HepG2 (cell line): ENCODE data around the gene RAPGEF5. TPM values are rescaled to one million over a fixed set of nuclear protein-coding genes. Genes with fewer than 3 reads are reported as not detected.

Source experiments
- AHR ChIP-seq: IDR thresholded peaks from 2 replicates; pipeline ENCODE4 v1.6.1; 2018; ENCODE audit warnings: missing genetic modification reagents, missing compliant biosample characterization
- CC2D1A ChIP-seq: sonication (generic); formaldehyde crosslinking; IDR thresholded peaks from 2 replicates; pipeline ENCODE4 v1.8.1; 2023; ENCODE audit warnings: mild to moderate bottlenecking, missing genetic modification reagents
- NFE2L1 ChIP-seq: sonication (generic); formaldehyde crosslinking; IDR thresholded peaks from 2 replicates; pipeline ENCODE4 v1.4.0; 2020; ENCODE audit warnings: missing genetic modification reagents, mild to moderate bottlenecking, borderline replicate concordance
- NFYB ChIP-seq: sonication (generic); formaldehyde crosslinking; IDR thresholded peaks from 2 replicates; pipeline ENCODE4 v1.4.0; 2020; ENCODE audit warnings: missing genetic modification reagents
- SETDB1 ChIP-seq: sonication (generic); formaldehyde crosslinking; IDR thresholded peaks from 2 replicates; pipeline ENCODE4 v1.5.1; 2020; ENCODE audit warnings: missing genetic modification reagents, mild to moderate bottlenecking, borderline replicate concordance
- SMAD1 ChIP-seq: sonication (generic); formaldehyde crosslinking; IDR thresholded peaks from 2 replicates; pipeline ENCODE4 v1.4.0; 2020; ENCODE audit warnings: missing genetic modification reagents, low read depth, mild to moderate bottlenecking, borderline replicate concordance
- TBP ChIP-seq: sonication (generic); formaldehyde crosslinking; IDR thresholded peaks from 2 replicates; pipeline ENCODE4 v1.5.0; 2020; ENCODE audit warnings: missing genetic modification reagents
- XBP1 ChIP-seq: sonication (generic); formaldehyde crosslinking; IDR thresholded peaks from 2 replicates; pipeline ENCODE4 v1.5.0; 2020; ENCODE audit warnings: missing genetic modification reagents
- ZFP36L1 ChIP-seq: sonication (generic); formaldehyde crosslinking; IDR thresholded peaks from 2 replicates; pipeline ENCODE4 v1.8.0; 2022; ENCODE audit warnings: mild to moderate bottlenecking, missing genetic modification reagents, moderate library complexity
- ZNF101 ChIP-seq: sonication (generic); formaldehyde crosslinking; IDR thresholded peaks from 2 replicates; pipeline ENCODE4 v1.4.0; 2020; ENCODE audit warnings: mild to moderate bottlenecking, low read depth, missing genetic modification reagents, borderline replicate concordance
- ZNF225 ChIP-seq: sonication (generic); formaldehyde crosslinking; IDR thresholded peaks from 2 replicates; pipeline ENCODE4 v1.4.0; 2020; ENCODE audit warnings: mild to moderate bottlenecking, missing genetic modification reagents
- ZNF430 ChIP-seq: sonication (generic); formaldehyde crosslinking; IDR thresholded peaks from 2 replicates; pipeline ENCODE4 v1.9.0; 2021; ENCODE audit warnings: mild to moderate bottlenecking, missing genetic modification reagents
- ZNF441 ChIP-seq: sonication (generic); formaldehyde crosslinking; IDR thresholded peaks from 2 replicates; pipeline ENCODE4 v1.7.0; 2021; ENCODE audit warnings: missing genetic modification reagents, borderline replicate concordance
- polyA plus RNA-seq, 8 experiments: library from polyadenylated mRNA; depleted of rRNA in 3 of 8; stranded (reverse) in 7 of 8; unstranded in 1 of 8; fragments of >200 nt; fragmentation: Illumina TruSeq in 4 of 8; extraction: Trizol in 4 of 8; gene quantifications; 2 replicates each; pipeline versions ENCODE4 v1.2.1 to v1.2.3, GENCODE V29; 2011 to 2016; ENCODE audit warnings: low read depth in 4 of 8, missing spikeins in 1 of 8, mixed read lengths in 1 of 8; ENCODE audit not compliant: insufficient read depth in 1 of 8
- total RNA-seq, 5 experiments: library from RNA; depleted of rRNA; stranded (reverse); fragments of >200 nt; fragmentation: Illumina TruSeq; extraction: Trizol; gene quantifications; 2 replicates each; pipeline ENCODE4 v1.2.3, GENCODE V29; 2016; ENCODE audit warnings: low read depth in 1 of 5
- TF ChIP-seq, protein P1 (sequence below): sonication (generic); formaldehyde crosslinking; conservative IDR thresholded peaks from 2 replicates; pipeline ENCODE4 v1.4.0; 2020; ENCODE audit warnings: mild to moderate bottlenecking, missing genetic modification reagents, moderate library complexity
- TF ChIP-seq, protein P2 (sequence below): conservative IDR thresholded peaks from 2 replicates; pipeline ENCODE4 v1.6.1; 2018; ENCODE audit warnings: missing genetic modification reagents
- TF ChIP-seq, protein P3 (sequence below): IDR thresholded peaks from 2 replicates; pipeline ENCODE4 v1.6.1; 2018; ENCODE audit warnings: missing genetic modification reagents, mild to moderate bottlenecking, missing compliant biosample characterization
- TF ChIP-seq, protein P4 (sequence below): sonication (generic); formaldehyde crosslinking; IDR thresholded peaks from 2 replicates; pipeline ENCODE4 v1.4.0; 2020; ENCODE audit warnings: missing genetic modification reagents

Gene RAPGEF5
- total and polyA plus RNA-seq, 2 of the 13 experiments (the other 11 are each of a cell fraction or from before 2014, with no cell fraction given): 17.1 to 23.4 TPM

DNA sequence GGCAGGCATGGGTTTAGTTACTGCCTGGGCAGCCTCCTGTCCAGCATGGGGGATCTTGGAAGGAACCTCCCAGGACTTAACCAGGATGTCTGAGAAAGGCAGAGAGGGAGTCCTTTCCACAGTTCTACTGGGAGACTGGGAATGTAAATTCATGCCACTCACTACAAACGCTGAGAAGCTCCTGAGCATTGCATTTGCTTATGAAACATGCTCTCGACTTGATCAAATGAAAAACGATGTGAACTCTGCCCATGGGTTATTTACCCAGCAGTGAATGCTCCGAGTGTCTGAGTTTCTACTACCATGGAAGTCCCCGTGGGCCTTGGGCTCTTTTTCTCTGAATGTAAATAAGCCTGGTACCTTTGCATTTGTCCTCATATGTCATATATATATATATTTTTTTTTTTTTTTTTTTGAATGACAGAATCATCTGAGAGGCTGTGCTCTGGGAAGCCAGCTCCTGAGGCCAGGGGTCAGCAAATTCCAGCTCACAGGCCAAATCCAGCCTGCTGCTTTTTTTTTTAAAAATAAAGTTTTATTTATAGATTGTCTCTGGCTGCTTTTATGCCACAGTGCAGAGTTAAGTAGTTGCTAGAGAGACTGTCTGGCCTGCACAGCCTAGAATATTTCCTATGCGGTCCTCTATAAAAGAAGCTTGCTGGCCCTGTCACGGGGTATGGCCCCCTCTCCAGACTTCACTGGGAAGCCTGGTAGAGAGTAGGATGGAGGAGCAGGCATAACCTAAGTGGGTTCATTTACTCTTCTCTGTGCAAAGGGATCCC is 21.4 kb upstream of the RAPGEF5 start (continued):
- TF ChIP-seq, protein P1, sequence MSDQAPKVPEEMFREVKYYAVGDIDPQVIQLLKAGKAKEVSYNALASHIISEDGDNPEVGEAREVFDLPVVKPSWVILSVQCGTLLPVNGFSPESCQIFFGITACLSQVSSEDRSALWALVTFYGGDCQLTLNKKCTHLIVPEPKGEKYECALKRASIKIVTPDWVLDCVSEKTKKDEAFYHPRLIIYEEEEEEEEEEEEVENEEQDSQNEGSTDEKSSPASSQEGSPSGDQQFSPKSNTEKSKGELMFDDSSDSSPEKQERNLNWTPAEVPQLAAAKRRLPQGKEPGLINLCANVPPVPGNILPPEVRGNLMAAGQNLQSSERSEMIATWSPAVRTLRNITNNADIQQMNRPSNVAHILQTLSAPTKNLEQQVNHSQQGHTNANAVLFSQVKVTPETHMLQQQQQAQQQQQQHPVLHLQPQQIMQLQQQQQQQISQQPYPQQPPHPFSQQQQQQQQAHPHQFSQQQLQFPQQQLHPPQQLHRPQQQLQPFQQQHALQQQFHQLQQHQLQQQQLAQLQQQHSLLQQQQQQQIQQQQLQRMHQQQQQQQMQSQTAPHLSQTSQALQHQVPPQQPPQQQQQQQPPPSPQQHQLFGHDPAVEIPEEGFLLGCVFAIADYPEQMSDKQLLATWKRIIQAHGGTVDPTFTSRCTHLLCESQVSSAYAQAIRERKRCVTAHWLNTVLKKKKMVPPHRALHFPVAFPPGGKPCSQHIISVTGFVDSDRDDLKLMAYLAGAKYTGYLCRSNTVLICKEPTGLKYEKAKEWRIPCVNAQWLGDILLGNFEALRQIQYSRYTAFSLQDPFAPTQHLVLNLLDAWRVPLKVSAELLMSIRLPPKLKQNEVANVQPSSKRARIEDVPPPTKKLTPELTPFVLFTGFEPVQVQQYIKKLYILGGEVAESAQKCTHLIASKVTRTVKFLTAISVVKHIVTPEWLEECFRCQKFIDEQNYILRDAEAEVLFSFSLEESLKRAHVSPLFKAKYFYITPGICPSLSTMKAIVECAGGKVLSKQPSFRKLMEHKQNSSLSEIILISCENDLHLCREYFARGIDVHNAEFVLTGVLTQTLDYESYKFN (CRISPR knock-in tag): peak; percentile 74
- TF ChIP-seq, protein P2, sequence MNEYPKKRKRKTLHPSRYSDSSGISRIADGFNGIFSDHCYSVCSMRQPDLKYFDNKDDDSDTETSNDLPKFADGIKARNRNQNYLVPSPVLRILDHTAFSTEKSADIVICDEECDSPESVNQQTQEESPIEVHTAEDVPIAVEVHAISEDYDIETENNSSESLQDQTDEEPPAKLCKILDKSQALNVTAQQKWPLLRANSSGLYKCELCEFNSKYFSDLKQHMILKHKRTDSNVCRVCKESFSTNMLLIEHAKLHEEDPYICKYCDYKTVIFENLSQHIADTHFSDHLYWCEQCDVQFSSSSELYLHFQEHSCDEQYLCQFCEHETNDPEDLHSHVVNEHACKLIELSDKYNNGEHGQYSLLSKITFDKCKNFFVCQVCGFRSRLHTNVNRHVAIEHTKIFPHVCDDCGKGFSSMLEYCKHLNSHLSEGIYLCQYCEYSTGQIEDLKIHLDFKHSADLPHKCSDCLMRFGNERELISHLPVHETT (CRISPR knock-in tag): no peak
- TF ChIP-seq ZNF225 (no peak), CC2D1A (CRISPR knock-in tag) (no peak), TBP (CRISPR knock-in tag) (no peak), ZFP36L1 (no peak), SMAD1 (CRISPR knock-in tag) (no peak), NFE2L1 (CRISPR knock-in tag) (no peak), NFYB (CRISPR knock-in tag) (no peak), ZNF430 (CRISPR knock-in tag) (no peak), XBP1 (CRISPR knock-in tag) (no peak), AHR (CRISPR knock-in tag) (no peak), ZNF101 (CRISPR knock-in tag) (no peak), ZNF441 (no peak), SETDB1 (CRISPR knock-in tag) (no peak)
- TF ChIP-seq, protein P3, sequence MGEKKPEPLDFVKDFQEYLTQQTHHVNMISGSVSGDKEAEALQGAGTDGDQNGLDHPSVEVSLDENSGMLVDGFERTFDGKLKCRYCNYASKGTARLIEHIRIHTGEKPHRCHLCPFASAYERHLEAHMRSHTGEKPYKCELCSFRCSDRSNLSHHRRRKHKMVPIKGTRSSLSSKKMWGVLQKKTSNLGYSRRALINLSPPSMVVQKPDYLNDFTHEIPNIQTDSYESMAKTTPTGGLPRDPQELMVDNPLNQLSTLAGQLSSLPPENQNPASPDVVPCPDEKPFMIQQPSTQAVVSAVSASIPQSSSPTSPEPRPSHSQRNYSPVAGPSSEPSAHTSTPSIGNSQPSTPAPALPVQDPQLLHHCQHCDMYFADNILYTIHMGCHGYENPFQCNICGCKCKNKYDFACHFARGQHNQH (CRISPR knock-in tag): 0 out of 2 replicates have a peak, but pooled peaks have one; percentile 41
- TF ChIP-seq, protein P4, sequence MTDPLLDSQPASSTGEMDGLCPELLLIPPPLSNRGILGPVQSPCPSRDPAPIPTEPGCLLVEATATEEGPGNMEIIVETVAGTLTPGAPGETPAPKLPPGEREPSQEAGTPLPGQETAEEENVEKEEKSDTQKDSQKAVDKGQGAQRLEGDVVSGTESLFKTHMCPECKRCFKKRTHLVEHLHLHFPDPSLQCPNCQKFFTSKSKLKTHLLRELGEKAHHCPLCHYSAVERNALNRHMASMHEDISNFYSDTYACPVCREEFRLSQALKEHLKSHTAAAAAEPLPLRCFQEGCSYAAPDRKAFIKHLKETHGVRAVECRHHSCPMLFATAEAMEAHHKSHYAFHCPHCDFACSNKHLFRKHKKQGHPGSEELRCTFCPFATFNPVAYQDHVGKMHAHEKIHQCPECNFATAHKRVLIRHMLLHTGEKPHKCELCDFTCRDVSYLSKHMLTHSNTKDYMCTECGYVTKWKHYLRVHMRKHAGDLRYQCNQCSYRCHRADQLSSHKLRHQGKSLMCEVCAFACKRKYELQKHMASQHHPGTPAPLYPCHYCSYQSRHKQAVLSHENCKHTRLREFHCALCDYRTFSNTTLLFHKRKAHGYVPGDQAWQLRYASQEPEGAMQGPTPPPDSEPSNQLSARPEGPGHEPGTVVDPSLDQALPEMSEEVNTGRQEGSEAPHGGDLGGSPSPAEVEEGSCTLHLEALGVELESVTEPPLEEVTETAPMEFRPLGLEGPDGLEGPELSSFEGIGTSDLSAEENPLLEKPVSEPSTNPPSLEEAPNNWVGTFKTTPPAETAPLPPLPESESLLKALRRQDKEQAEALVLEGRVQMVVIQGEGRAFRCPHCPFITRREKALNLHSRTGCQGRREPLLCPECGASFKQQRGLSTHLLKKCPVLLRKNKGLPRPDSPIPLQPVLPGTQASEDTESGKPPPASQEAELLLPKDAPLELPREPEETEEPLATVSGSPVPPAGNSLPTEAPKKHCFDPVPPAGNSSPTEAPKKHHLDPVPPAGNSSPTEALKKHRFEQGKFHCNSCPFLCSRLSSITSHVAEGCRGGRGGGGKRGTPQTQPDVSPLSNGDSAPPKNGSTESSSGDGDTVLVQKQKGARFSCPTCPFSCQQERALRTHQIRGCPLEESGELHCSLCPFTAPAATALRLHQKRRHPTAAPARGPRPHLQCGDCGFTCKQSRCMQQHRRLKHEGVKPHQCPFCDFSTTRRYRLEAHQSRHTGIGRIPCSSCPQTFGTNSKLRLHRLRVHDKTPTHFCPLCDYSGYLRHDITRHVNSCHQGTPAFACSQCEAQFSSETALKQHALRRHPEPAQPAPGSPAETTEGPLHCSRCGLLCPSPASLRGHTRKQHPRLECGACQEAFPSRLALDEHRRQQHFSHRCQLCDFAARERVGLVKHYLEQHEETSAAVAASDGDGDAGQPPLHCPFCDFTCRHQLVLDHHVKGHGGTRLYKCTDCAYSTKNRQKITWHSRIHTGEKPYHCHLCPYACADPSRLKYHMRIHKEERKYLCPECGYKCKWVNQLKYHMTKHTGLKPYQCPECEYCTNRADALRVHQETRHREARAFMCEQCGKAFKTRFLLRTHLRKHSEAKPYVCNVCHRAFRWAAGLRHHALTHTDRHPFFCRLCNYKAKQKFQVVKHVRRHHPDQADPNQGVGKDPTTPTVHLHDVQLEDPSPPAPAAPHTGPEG: no peak
